Measurements from ENCODE around the gene B4GALT3. TPM values are rescaled to one million over a fixed set of nuclear protein-coding genes. Genes with fewer than 3 reads are reported as not detected.

Gene B4GALT3
- polyA plus RNA-seq, 2 donors: 18.3 to 18.8 TPM

- Histone ChIP-seq H3K4me3 (ENCODE audit: low read depth in 1 of 2, low read length in 2 of 2) (no peak overlapping the region), H3K27ac (ENCODE audit: low read depth in 2 of 2, low read length in 1 of 2) (no peak overlapping the region), H3K36me3 (ENCODE audit: control insufficient read depth in 2 of 2, insufficient read depth in 2 of 2, low read length in 1 of 2) (peaks cover 0 to 3% of the 10 kb centered on the region in 2 donors), H3K4me1 (ENCODE audit: control insufficient read depth in 2 of 2, insufficient read depth in 2 of 2, low read length in 1 of 2) (no peaks in the 10 kb centered on the region), H3K9me3 (ENCODE audit: control insufficient read depth in 2 of 2, insufficient read depth in 1 of 2, low read depth in 1 of 2, low read length in 1 of 2) (no peaks in the 10 kb centered on the region), H3K27me3 (ENCODE audit: control insufficient read depth in 1 of 2, insufficient read depth in 2 of 2, low read length in 2 of 2) (no peaks in the 10 kb centered on the region)
- 84 to 85% methylated on average over 5 of the region's 5 CpGs for whole genome bisulfite sequencing, 2 donors
Observed at GRCh38 chr1:161220002-161220401, 42.7 kb upstream of the B4GALT3 start.

GRCh38 chr1:161219078-161219892 is 42.0 kb upstream of the B4GALT3 start:
- WGBS, 2 donors: 87 to 90% methylated on average over 5 of the region's 5 CpGs
- Histone ChIP-seq H3K4me1 (ENCODE audit: control insufficient read depth in 2 of 2, insufficient read depth in 2 of 2, low read length in 1 of 2) (no peaks in the 10 kb centered on the region), H3K9me3 (ENCODE audit: control insufficient read depth in 2 of 2, insufficient read depth in 1 of 2, low read depth in 1 of 2, low read length in 1 of 2) (no peaks in the 10 kb centered on the region), H3K27me3 (ENCODE audit: control insufficient read depth in 1 of 2, insufficient read depth in 2 of 2, low read length in 2 of 2) (no peaks in the 10 kb centered on the region), H3K4me3 (ENCODE audit: low read depth in 1 of 2, low read length in 2 of 2) (no peak overlapping the region), H3K27ac (ENCODE audit: low read depth in 2 of 2, low read length in 1 of 2) (no peak overlapping the region), H3K36me3 (ENCODE audit: control insufficient read depth in 2 of 2, insufficient read depth in 2 of 2, low read length in 1 of 2) (peaks cover 0 to 6% of the 10 kb centered on the region in 2 donors)

- no peak overlapping the region for H3K4me3 ChIP-seq (ENCODE audit: low read depth in 1 of 2, low read length in 2 of 2)
- H3K27me3 ChIP-seq (ENCODE audit: control insufficient read depth in 1 of 2, insufficient read depth in 2 of 2, low read length in 2 of 2): no peaks in the 10 kb centered on the region
- H3K27ac ChIP-seq (ENCODE audit: low read depth in 2 of 2, low read length in 1 of 2): no peak overlapping the region
- 68 to 70% methylated on average over 8 of the region's 8 CpGs for WGBS, 2 donors
- H3K36me3 ChIP-seq (ENCODE audit: control insufficient read depth in 2 of 2, insufficient read depth in 2 of 2, low read length in 1 of 2): peaks cover 6 to 14% of the 10 kb centered on the region in 2 donors
- no peaks in the 10 kb centered on the region for H3K4me1 ChIP-seq (ENCODE audit: control insufficient read depth in 2 of 2, insufficient read depth in 2 of 2, low read length in 1 of 2)
- H3K9me3 ChIP-seq (ENCODE audit: control insufficient read depth in 2 of 2, insufficient read depth in 1 of 2, low read depth in 1 of 2, low read length in 1 of 2): no peaks in the 10 kb centered on the region
Observed at GRCh38 chr1:161218301-161219077, 41.2 kb upstream of the B4GALT3 start.

GRCh38 chr1:161217831-161218230 is 40.5 kb upstream of the B4GALT3 start:
- WGBS, 2 donors: 67 to 70% methylated on average over 6 of the region's 6 CpGs
- Histone ChIP-seq H3K4me1 (ENCODE audit: control insufficient read depth in 2 of 2, insufficient read depth in 2 of 2, low read length in 1 of 2) (no peaks in the 10 kb centered on the region), H3K9me3 (ENCODE audit: control insufficient read depth in 2 of 2, insufficient read depth in 1 of 2, low read depth in 1 of 2, low read length in 1 of 2) (no peaks in the 10 kb centered on the region), H3K27ac (ENCODE audit: low read depth in 2 of 2, low read length in 1 of 2) (no peak overlapping the region), H3K4me3 (ENCODE audit: low read depth in 1 of 2, low read length in 2 of 2) (no peak overlapping the region), H3K27me3 (ENCODE audit: control insufficient read depth in 1 of 2, insufficient read depth in 2 of 2, low read length in 2 of 2) (no peaks in the 10 kb centered on the region), H3K36me3 (ENCODE audit: control insufficient read depth in 2 of 2, insufficient read depth in 2 of 2, low read length in 1 of 2) (peaks cover 8 to 18% of the 10 kb centered on the region in 2 donors)

- H3K9me3 ChIP-seq (ENCODE audit: control insufficient read depth in 2 of 2, insufficient read depth in 1 of 2, low read depth in 1 of 2, low read length in 1 of 2): no peaks in the 10 kb centered on the region
- H3K36me3 ChIP-seq (ENCODE audit: control insufficient read depth in 2 of 2, insufficient read depth in 2 of 2, low read length in 1 of 2): peaks cover 8 to 22% of the 10 kb centered on the region in 2 donors
- H3K27ac ChIP-seq (ENCODE audit: low read depth in 2 of 2, low read length in 1 of 2): peak overlapping the region in 1 of 2 donors; percentile 43
- H3K27me3 ChIP-seq (ENCODE audit: control insufficient read depth in 1 of 2, insufficient read depth in 2 of 2, low read length in 2 of 2): no peaks in the 10 kb centered on the region
- H3K4me1 ChIP-seq (ENCODE audit: control insufficient read depth in 2 of 2, insufficient read depth in 2 of 2, low read length in 1 of 2): no peaks in the 10 kb centered on the region
- 58 to 68% methylated on average over 7 of the region's 7 CpGs for WGBS, 2 donors
- no peak overlapping the region for H3K4me3 ChIP-seq (ENCODE audit: low read depth in 1 of 2, low read length in 2 of 2)
Observed at GRCh38 chr1:161216945-161217712, 39.8 kb upstream of the B4GALT3 start.

GRCh38 chr1:161215076-161215475 is 37.8 kb upstream of the B4GALT3 start, which contains the start of gene FCER1G:
Gene FCER1G (plus strand): TSS chr1:161215295. CDS start chr1:161215322, 27 bp downstream.
- Histone ChIP-seq H3K9me3 (ENCODE audit: control insufficient read depth in 2 of 2, insufficient read depth in 1 of 2, low read depth in 1 of 2, low read length in 1 of 2) (no peaks in the 10 kb centered on the region), H3K27ac (ENCODE audit: low read depth in 2 of 2, low read length in 1 of 2) (no peak within 1 kb of the TSS), H3K36me3 (ENCODE audit: control insufficient read depth in 2 of 2, insufficient read depth in 2 of 2, low read length in 1 of 2) (peaks cover 8 to 32% of the 10 kb centered on the region in 2 donors), H3K4me1 (ENCODE audit: control insufficient read depth in 2 of 2, insufficient read depth in 2 of 2, low read length in 1 of 2) (no peaks in the 10 kb centered on the region), H3K4me3 (ENCODE audit: low read depth in 1 of 2, low read length in 2 of 2) (no peak within 1 kb of the TSS), H3K27me3 (ENCODE audit: control insufficient read depth in 1 of 2, insufficient read depth in 2 of 2, low read length in 2 of 2) (no peaks in the 10 kb centered on the region)
- WGBS, 2 donors: 76 to 78% methylated on average over 10 of the region's 10 CpGs

GRCh38 chr1:161214369-161214768 is 37.1 kb upstream of the B4GALT3 start:
- H3K9me3 ChIP-seq (ENCODE audit: control insufficient read depth in 2 of 2, insufficient read depth in 1 of 2, low read depth in 1 of 2, low read length in 1 of 2): no peaks in the 10 kb centered on the region
- no peak overlapping the region for H3K27ac ChIP-seq (ENCODE audit: low read depth in 2 of 2, low read length in 1 of 2)
- no peak overlapping the region for H3K4me3 ChIP-seq (ENCODE audit: low read depth in 1 of 2, low read length in 2 of 2)
- WGBS, 2 donors: 90 to 91% methylated on average over 9 of the region's 9 CpGs
- H3K27me3 ChIP-seq (ENCODE audit: control insufficient read depth in 1 of 2, insufficient read depth in 2 of 2, low read length in 2 of 2): no peaks in the 10 kb centered on the region
- H3K36me3 ChIP-seq (ENCODE audit: control insufficient read depth in 2 of 2, insufficient read depth in 2 of 2, low read length in 1 of 2): peaks cover 13 to 32% of the 10 kb centered on the region in 2 donors
- H3K4me1 ChIP-seq (ENCODE audit: control insufficient read depth in 2 of 2, insufficient read depth in 2 of 2, low read length in 1 of 2): no peaks in the 10 kb centered on the region

- no peaks in the 10 kb centered on the region for H3K9me3 ChIP-seq (ENCODE audit: control insufficient read depth in 2 of 2, insufficient read depth in 1 of 2, low read depth in 1 of 2, low read length in 1 of 2)
- H3K4me3 ChIP-seq (ENCODE audit: low read depth in 1 of 2, low read length in 2 of 2): no peak overlapping the region
- H3K27me3 ChIP-seq (ENCODE audit: control insufficient read depth in 1 of 2, insufficient read depth in 2 of 2, low read length in 2 of 2): no peaks in the 10 kb centered on the region
- H3K4me1 ChIP-seq (ENCODE audit: control insufficient read depth in 2 of 2, insufficient read depth in 2 of 2, low read length in 1 of 2): no peaks in the 10 kb centered on the region
- H3K36me3 ChIP-seq (ENCODE audit: control insufficient read depth in 2 of 2, insufficient read depth in 2 of 2, low read length in 1 of 2): peaks cover 16 to 45% of the 10 kb centered on the region in 2 donors
- 42 to 45% methylated on average over 11 of the region's 11 CpGs for WGBS, 2 donors
- no peak overlapping the region for H3K27ac ChIP-seq (ENCODE audit: low read depth in 2 of 2, low read length in 1 of 2)
Observed at GRCh38 chr1:161209790-161210409, 32.6 kb upstream of the B4GALT3 start.

- H3K27ac ChIP-seq (ENCODE audit: low read depth in 2 of 2, low read length in 1 of 2): peak overlapping the region; percentile 42 to 52
- H3K36me3 ChIP-seq (ENCODE audit: control insufficient read depth in 2 of 2, insufficient read depth in 2 of 2, low read length in 1 of 2): peaks cover 8 to 31% of the 10 kb centered on the region in 2 donors
- H3K9me3 ChIP-seq (ENCODE audit: control insufficient read depth in 2 of 2, insufficient read depth in 1 of 2, low read depth in 1 of 2, low read length in 1 of 2): no peaks in the 10 kb centered on the region
- H3K27me3 ChIP-seq (ENCODE audit: control insufficient read depth in 1 of 2, insufficient read depth in 2 of 2, low read length in 2 of 2): no peaks in the 10 kb centered on the region
- 64 to 74% methylated on average over 8 of the region's 8 CpGs for WGBS, 2 donors
- H3K4me1 ChIP-seq (ENCODE audit: control insufficient read depth in 2 of 2, insufficient read depth in 2 of 2, low read length in 1 of 2): peaks cover 0 to 6% of the 10 kb centered on the region in 2 donors
- no peak overlapping the region for H3K4me3 ChIP-seq (ENCODE audit: low read depth in 1 of 2, low read length in 2 of 2)
Observed at GRCh38 chr1:161207173-161207572, 29.9 kb upstream of the B4GALT3 start.
